ENCODE data around the gene KRTAP10-12. TPM values are rescaled to one million over a fixed set of nuclear protein-coding genes. Genes with fewer than 3 reads are reported as not detected.

Gene KRTAP10-12
- total and polyA plus RNA-seq, 4 donors = not detected

DNA sequence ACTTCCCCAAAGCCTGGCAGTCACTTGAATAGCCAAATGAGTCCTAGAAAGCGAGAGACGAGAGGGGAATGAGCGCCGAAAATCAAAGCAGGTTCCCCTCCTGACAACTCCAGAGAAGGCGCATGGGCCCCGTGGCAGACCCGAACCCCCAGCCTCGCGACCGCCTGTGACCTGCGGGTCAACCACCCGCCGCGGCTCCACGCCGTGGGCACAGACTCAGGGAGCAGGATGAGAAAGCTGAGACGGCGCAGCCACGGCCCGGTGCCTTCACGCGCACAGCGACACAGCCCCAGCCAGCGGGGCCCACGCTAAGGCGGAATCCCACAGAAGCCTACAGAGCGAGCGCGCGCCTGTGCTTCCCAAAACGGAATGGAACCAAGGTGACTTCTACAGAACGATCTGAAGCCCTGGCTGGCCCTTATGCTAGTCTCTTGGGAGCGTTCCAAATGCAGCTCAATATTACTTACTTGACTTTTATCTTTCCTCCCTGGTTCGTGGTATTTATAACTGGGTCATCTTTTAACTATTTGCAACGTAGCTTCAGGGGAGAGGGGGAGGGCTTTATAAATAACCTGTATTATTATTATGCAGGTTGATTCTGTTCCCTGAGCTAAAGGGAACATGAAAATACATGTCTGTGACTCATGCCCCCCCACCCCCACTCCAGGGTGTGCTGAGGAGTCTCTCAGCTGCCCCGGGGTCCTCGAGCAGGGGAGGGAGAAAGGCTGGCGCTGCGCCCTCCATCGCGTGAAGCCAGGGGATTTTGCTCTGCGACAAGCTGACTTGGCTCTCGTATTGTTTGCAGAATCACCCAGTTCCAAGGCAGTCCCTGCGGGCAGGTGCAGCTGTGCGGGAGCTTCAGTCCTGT, 12.7 kb downstream of the KRTAP10-12 start:
- peak; percentile 30 for DNase-seq (ENCODE audit: low spot score)
- peaks cover 2 to 11% (median 6%) of the 10 kb centered on the region in 4 donors for H3K4me1 ChIP-seq (ENCODE audit: control insufficient read depth in 4 of 4, insufficient read depth in 4 of 4, low read length in 3 of 4)
- H3K9ac ChIP-seq (ENCODE audit: low read depth in 1 of 2, low read length in 2 of 2) = no peak overlapping the region
- peaks cover 4 to 36% (median 13%) of the 10 kb centered on the region in 4 donors for H3K27me3 ChIP-seq (ENCODE audit: control insufficient read depth in 4 of 4, insufficient read depth in 4 of 4, low read length in 3 of 4)
- H3K4me3 ChIP-seq (ENCODE audit: low read depth in 1 of 3, low read length in 3 of 3) = no peak overlapping the region
- no peak overlapping the region for H3K27ac ChIP-seq (ENCODE audit: low read depth in 1 of 2, low read length in 2 of 2)
- 6% methylated on average over 45 of the region's 45 CpGs for WGBS
- H3K9me3 ChIP-seq (ENCODE audit: control insufficient read depth in 4 of 4, low read length in 3 of 4) = no peaks in the 10 kb centered on the region
- no peak for TF ChIP-seq SP1 (IDR thresholded peaks at IDR 0.05)
- TF ChIP-seq, protein P1, sequence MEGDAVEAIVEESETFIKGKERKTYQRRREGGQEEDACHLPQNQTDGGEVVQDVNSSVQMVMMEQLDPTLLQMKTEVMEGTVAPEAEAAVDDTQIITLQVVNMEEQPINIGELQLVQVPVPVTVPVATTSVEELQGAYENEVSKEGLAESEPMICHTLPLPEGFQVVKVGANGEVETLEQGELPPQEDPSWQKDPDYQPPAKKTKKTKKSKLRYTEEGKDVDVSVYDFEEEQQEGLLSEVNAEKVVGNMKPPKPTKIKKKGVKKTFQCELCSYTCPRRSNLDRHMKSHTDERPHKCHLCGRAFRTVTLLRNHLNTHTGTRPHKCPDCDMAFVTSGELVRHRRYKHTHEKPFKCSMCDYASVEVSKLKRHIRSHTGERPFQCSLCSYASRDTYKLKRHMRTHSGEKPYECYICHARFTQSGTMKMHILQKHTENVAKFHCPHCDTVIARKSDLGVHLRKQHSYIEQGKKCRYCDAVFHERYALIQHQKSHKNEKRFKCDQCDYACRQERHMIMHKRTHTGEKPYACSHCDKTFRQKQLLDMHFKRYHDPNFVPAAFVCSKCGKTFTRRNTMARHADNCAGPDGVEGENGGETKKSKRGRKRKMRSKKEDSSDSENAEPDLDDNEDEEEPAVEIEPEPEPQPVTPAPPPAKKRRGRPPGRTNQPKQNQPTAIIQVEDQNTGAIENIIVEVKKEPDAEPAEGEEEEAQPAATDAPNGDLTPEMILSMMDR (IDR thresholded peaks at IDR 0.05; ENCODE audit: low read depth, low read length, missing input control) = no peak
- TF ChIP-seq HNF4A (conservative IDR thresholded peaks at IDR 0.05) = no peak
- TF ChIP-seq, protein P2, sequence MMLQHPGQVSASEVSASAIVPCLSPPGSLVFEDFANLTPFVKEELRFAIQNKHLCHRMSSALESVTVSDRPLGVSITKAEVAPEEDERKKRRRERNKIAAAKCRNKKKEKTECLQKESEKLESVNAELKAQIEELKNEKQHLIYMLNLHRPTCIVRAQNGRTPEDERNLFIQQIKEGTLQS (IDR thresholded peaks at IDR 0.05) = no peak
- TF ChIP-seq, protein P3, sequence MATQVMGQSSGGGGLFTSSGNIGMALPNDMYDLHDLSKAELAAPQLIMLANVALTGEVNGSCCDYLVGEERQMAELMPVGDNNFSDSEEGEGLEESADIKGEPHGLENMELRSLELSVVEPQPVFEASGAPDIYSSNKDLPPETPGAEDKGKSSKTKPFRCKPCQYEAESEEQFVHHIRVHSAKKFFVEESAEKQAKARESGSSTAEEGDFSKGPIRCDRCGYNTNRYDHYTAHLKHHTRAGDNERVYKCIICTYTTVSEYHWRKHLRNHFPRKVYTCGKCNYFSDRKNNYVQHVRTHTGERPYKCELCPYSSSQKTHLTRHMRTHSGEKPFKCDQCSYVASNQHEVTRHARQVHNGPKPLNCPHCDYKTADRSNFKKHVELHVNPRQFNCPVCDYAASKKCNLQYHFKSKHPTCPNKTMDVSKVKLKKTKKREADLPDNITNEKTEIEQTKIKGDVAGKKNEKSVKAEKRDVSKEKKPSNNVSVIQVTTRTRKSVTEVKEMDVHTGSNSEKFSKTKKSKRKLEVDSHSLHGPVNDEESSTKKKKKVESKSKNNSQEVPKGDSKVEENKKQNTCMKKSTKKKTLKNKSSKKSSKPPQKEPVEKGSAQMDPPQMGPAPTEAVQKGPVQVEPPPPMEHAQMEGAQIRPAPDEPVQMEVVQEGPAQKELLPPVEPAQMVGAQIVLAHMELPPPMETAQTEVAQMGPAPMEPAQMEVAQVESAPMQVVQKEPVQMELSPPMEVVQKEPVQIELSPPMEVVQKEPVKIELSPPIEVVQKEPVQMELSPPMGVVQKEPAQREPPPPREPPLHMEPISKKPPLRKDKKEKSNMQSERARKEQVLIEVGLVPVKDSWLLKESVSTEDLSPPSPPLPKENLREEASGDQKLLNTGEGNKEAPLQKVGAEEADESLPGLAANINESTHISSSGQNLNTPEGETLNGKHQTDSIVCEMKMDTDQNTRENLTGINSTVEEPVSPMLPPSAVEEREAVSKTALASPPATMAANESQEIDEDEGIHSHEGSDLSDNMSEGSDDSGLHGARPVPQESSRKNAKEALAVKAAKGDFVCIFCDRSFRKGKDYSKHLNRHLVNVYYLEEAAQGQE (IDR thresholded peaks at IDR 0.05) = no peak
- TF ChIP-seq HNF4G (IDR thresholded peaks at IDR 0.05) = no peak
- TF ChIP-seq JUND (IDR thresholded peaks at IDR 0.05) = no peak
- no peak for TF ChIP-seq EGR1 (IDR thresholded peaks at IDR 0.05; ENCODE audit: low read depth in 2 of 2)
- no peaks in the 10 kb centered on the region for H3K36me3 ChIP-seq (ENCODE audit: control insufficient read depth in 4 of 4, insufficient read depth in 3 of 4, low read depth in 1 of 4, low read length in 3 of 4)

DNA sequence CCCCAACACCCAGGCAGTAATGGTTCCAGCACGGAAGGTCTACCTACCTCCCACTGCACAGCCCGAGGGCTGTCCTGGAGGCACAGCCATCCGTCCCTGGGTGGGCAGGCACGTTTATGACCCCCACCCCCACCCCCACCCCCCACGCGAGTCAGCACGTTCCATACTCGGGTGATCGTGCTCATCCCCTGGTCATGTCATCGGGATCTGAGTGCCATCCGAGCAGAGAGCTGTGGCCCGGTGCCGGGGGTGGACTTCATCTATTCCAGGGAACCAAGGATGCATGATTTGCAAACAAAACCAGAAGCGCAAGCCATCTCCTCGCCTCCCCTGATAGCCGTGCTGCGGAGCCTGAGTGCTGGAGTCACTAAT, 13.3 kb downstream of the KRTAP10-12 start:
- H3K36me3 ChIP-seq (ENCODE audit: control insufficient read depth in 4 of 4, insufficient read depth in 3 of 4, low read depth in 1 of 4, low read length in 3 of 4) = no peaks in the 10 kb centered on the region
- H3K9ac ChIP-seq (ENCODE audit: low read depth in 1 of 2, low read length in 2 of 2) = no peak overlapping the region
- TF ChIP-seq, protein P2 (IDR thresholded peaks at IDR 0.05) = no peak
- no peak for TF ChIP-seq FOXA1 (IDR thresholded peaks at IDR 0.05)
- TF ChIP-seq, protein P3 (IDR thresholded peaks at IDR 0.05) = no peak
- TF ChIP-seq RAD21 (IDR thresholded peaks at IDR 0.05) = no peak
- H3K9me3 ChIP-seq (ENCODE audit: control insufficient read depth in 4 of 4, low read length in 3 of 4) = no peaks in the 10 kb centered on the region
- no peak overlapping the region for H3K4me3 ChIP-seq (ENCODE audit: low read depth in 1 of 3, low read length in 3 of 3)
- no peak overlapping the region for H3K27ac ChIP-seq (ENCODE audit: low read depth in 1 of 2, low read length in 2 of 2)
- H3K27me3 ChIP-seq (ENCODE audit: control insufficient read depth in 4 of 4, insufficient read depth in 4 of 4, low read length in 3 of 4) = peaks cover 4 to 36% (median 14%) of the 10 kb centered on the region in 4 donors
- DNase-seq (ENCODE audit: low spot score) = peak; percentile 25
- 4% methylated on average over 17 of the region's 17 CpGs for WGBS
- H3K4me1 ChIP-seq (ENCODE audit: control insufficient read depth in 4 of 4, insufficient read depth in 4 of 4, low read length in 3 of 4) = peaks cover 2 to 11% (median 6%) of the 10 kb centered on the region in 4 donors
